Measurements from ENCODE around the gene ADIPOR1.

- TF ChIP-seq CTCF (IDR thresholded peaks at IDR 0.05) (no peak), EZH2phosphoT487 (IDR thresholded peaks at IDR 0.05) (no peak), EZH2 (IDR thresholded peaks at IDR 0.05) (no peak)
These were observed 5.3 kb downstream of the ADIPOR1 start for GRCh38 chr1:202952818-202953217.
